Measurements from ENCODE around the gene FKBP14. TPM values are rescaled to one million over a fixed set of nuclear protein-coding genes. Genes with fewer than 3 reads are reported as not detected.

The FKBP14 gene
- total and polyA plus RNA-seq, 2 experiments from 2014 or later: 11.8 to 12.9 TPM

DNA sequence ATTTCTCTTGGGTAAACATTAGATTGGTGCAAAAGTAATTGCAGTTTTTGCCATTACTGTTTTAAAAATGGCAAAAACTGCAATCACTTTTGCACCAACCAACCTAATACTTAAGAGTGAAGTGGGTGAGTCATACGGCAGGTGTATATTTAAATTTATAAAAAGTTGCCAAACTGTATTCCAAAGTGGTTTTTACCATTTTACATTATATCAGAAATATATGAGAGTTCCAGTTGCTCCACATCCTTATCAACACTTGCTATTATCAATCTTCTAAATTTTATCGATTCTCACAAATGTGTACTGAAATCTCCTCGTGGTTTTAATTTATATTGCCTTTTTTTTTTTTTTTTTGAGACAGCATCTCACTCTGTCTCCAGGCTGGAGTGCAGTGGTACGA is 33.4 kb downstream of the FKBP14 start:
- Mint-ChIP-seq H3K4me1 (peaks cover 9% of the 10 kb centered on the region), H3K27me3 (ENCODE audit: insufficient read depth, low read depth, poor library complexity) (peaks cover 11% of the 10 kb centered on the region), H3K36me3 (ENCODE audit: low read depth) (peaks cover 11% of the 10 kb centered on the region; the same call in 1 of the 3 replicates), H3K9me3 (peaks cover 39% of the 10 kb centered on the region), H3K27ac (no peak overlapping the region), H3K4me3 (no peak overlapping the region)
- Histone ChIP-seq H3K9me2 (ENCODE audit: insufficient read depth) (no peaks in the 10 kb centered on the region), H3K36me3 (ENCODE audit: insufficient read depth) (no peaks in the 10 kb centered on the region; the same call in 1 of the 2 replicates), H3K4me2 (no peak overlapping the region), H3K4me1 (ENCODE audit: insufficient read depth) (peaks cover 4% of the 10 kb centered on the region), H3K79me2 (replicated peaks; ENCODE audit: insufficient read depth) (peaks cover 8% of the 10 kb centered on the region; the same call in 1 of the 2 replicates), H2AFZ (no peak overlapping the region), H4K20me1 (replicated peaks; ENCODE audit: insufficient read depth) (no peaks in the 10 kb centered on the region), H3K27ac (ENCODE audit: low read depth) (no peak overlapping the region), H3K27me3 (ENCODE audit: insufficient read depth) (peaks cover 17% of the 10 kb centered on the region), H3F3A (replicated peaks; ENCODE audit: low read depth) (0 out of 2 replicates have a peak, but pooled peaks cover 8% of the 10 kb centered on the region), H3K4me3 (no peak overlapping the region)
- DNase-seq (ENCODE audit: low spot score): no peak
- ATAC-seq: no peak
- TF ChIP-seq, protein P1, sequence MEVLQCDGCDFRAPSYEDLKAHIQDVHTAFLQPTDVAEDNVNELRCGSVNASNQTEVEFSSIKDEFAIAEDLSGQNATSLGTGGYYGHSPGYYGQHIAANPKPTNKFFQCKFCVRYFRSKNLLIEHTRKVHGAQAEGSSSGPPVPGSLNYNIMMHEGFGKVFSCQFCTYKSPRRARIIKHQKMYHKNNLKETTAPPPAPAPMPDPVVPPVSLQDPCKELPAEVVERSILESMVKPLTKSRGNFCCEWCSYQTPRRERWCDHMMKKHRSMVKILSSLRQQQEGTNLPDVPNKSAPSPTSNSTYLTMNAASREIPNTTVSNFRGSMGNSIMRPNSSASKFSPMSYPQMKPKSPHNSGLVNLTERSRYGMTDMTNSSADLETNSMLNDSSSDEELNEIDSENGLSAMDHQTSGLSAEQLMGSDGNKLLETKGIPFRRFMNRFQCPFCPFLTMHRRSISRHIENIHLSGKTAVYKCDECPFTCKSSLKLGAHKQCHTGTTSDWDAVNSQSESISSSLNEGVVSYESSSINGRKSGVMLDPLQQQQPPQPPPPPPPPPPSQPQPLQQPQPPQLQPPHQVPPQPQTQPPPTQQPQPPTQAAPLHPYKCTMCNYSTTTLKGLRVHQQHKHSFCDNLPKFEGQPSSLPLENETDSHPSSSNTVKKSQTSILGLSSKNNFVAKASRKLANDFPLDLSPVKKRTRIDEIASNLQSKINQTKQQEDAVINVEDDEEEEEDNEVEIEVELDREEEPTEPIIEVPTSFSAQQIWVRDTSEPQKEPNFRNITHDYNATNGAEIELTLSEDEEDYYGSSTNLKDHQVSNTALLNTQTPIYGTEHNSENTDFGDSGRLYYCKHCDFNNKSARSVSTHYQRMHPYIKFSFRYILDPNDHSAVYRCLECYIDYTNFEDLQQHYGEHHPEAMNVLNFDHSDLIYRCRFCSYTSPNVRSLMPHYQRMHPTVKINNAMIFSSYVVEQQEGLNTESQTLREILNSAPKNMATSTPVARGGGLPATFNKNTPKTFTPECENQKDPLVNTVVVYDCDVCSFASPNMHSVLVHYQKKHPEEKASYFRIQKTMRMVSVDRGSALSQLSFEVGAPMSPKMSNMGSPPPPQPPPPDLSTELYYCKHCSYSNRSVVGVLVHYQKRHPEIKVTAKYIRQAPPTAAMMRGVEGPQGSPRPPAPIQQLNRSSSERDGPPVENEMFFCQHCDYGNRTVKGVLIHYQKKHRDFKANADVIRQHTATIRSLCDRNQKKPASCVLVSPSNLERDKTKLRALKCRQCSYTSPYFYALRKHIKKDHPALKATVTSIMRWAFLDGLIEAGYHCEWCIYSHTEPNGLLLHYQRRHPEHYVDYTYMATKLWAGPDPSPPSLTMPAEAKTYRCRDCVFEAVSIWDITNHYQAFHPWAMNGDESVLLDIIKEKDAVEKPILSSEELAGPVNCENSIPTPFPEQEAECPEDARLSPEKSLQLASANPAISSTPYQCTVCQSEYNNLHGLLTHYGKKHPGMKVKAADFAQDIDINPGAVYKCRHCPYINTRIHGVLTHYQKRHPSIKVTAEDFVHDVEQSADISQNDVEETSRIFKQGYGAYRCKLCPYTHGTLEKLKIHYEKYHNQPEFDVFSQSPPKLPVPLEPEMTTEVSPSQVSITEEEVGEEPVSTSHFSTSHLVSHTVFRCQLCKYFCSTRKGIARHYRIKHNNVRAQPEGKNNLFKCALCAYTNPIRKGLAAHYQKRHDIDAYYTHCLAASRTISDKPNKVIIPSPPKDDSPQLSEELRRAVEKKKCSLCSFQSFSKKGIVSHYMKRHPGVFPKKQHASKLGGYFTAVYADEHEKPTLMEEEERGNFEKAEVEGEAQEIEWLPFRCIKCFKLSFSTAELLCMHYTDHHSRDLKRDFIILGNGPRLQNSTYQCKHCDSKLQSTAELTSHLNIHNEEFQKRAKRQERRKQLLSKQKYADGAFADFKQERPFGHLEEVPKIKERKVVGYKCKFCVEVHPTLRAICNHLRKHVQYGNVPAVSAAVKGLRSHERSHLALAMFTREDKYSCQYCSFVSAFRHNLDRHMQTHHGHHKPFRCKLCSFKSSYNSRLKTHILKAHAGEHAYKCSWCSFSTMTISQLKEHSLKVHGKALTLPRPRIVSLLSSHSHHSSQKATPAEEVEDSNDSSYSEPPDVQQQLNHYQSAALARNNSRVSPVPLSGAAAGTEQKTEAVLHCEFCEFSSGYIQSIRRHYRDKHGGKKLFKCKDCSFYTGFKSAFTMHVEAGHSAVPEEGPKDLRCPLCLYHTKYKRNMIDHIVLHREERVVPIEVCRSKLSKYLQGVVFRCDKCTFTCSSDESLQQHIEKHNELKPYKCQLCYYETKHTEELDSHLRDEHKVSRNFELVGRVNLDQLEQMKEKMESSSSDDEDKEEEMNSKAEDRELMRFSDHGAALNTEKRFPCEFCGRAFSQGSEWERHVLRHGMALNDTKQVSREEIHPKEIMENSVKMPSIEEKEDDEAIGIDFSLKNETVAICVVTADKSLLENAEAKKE (CRISPR knock-in tag; IDR thresholded peaks at IDR 0.05): no peak
- no peak for TF ChIP-seq NANOG (IDR thresholded peaks at IDR 0.05; ENCODE audit: borderline replicate concordance)
- no peak for TF ChIP-seq ZNF114 (CRISPR knock-in tag; IDR thresholded peaks at IDR 0.05)
- TF ChIP-seq, protein P2, sequence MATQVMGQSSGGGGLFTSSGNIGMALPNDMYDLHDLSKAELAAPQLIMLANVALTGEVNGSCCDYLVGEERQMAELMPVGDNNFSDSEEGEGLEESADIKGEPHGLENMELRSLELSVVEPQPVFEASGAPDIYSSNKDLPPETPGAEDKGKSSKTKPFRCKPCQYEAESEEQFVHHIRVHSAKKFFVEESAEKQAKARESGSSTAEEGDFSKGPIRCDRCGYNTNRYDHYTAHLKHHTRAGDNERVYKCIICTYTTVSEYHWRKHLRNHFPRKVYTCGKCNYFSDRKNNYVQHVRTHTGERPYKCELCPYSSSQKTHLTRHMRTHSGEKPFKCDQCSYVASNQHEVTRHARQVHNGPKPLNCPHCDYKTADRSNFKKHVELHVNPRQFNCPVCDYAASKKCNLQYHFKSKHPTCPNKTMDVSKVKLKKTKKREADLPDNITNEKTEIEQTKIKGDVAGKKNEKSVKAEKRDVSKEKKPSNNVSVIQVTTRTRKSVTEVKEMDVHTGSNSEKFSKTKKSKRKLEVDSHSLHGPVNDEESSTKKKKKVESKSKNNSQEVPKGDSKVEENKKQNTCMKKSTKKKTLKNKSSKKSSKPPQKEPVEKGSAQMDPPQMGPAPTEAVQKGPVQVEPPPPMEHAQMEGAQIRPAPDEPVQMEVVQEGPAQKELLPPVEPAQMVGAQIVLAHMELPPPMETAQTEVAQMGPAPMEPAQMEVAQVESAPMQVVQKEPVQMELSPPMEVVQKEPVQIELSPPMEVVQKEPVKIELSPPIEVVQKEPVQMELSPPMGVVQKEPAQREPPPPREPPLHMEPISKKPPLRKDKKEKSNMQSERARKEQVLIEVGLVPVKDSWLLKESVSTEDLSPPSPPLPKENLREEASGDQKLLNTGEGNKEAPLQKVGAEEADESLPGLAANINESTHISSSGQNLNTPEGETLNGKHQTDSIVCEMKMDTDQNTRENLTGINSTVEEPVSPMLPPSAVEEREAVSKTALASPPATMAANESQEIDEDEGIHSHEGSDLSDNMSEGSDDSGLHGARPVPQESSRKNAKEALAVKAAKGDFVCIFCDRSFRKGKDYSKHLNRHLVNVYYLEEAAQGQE (IDR thresholded peaks at IDR 0.05; ENCODE audit: unreplicated experiment): no peak
- TF ChIP-seq STAT1 (IDR thresholded peaks at IDR 0.05; ENCODE audit: unreplicated experiment): no peak
- no peak for TF ChIP-seq EZH2phosphoT487 (IDR thresholded peaks at IDR 0.05; ENCODE audit: unreplicated experiment)
- TF ChIP-seq ZNF331 (CRISPR knock-in tag; IDR thresholded peaks at IDR 0.05; ENCODE audit: low read depth): no peak
- TF ChIP-seq EZH2 (IDR thresholded peaks at IDR 0.05; ENCODE audit: low read depth, unreplicated experiment): no peak
- no peak for TF ChIP-seq POLR2AphosphoS5 (IDR thresholded peaks at IDR 0.05; ENCODE audit: low read depth)
- TF ChIP-seq CREB1 (CRISPR knock-in tag; IDR thresholded peaks at IDR 0.05; ENCODE audit: low read depth): no peak
- TF ChIP-seq JUNB (IDR thresholded peaks at IDR 0.05; ENCODE audit: unreplicated experiment): no peak
- TF ChIP-seq, protein P3, sequence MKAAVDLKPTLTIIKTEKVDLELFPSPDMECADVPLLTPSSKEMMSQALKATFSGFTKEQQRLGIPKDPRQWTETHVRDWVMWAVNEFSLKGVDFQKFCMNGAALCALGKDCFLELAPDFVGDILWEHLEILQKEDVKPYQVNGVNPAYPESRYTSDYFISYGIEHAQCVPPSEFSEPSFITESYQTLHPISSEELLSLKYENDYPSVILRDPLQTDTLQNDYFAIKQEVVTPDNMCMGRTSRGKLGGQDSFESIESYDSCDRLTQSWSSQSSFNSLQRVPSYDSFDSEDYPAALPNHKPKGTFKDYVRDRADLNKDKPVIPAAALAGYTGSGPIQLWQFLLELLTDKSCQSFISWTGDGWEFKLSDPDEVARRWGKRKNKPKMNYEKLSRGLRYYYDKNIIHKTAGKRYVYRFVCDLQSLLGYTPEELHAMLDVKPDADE (IDR thresholded peaks at IDR 0.05): no peak
- TF ChIP-seq, protein P4, sequence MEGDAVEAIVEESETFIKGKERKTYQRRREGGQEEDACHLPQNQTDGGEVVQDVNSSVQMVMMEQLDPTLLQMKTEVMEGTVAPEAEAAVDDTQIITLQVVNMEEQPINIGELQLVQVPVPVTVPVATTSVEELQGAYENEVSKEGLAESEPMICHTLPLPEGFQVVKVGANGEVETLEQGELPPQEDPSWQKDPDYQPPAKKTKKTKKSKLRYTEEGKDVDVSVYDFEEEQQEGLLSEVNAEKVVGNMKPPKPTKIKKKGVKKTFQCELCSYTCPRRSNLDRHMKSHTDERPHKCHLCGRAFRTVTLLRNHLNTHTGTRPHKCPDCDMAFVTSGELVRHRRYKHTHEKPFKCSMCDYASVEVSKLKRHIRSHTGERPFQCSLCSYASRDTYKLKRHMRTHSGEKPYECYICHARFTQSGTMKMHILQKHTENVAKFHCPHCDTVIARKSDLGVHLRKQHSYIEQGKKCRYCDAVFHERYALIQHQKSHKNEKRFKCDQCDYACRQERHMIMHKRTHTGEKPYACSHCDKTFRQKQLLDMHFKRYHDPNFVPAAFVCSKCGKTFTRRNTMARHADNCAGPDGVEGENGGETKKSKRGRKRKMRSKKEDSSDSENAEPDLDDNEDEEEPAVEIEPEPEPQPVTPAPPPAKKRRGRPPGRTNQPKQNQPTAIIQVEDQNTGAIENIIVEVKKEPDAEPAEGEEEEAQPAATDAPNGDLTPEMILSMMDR (conservative IDR thresholded peaks at IDR 0.05; ENCODE audit: low read depth in 2 of 2): no peak
